Neural progenitor cell (in vitro differentiated cells): ENCODE data around the gene EZH2. TPM values are rescaled to one million over a fixed set of nuclear protein-coding genes. Genes with fewer than 3 reads are reported as not detected.

Experiments
- DNase-seq: peaks from one replicate; pipeline ENCODE4 v3.0.0-alpha.2; 2016; ENCODE audit warnings: low spot score
- H2AFZ ChIP-seq: fragments of 200-600 bp; sonication (generic); replicated peaks from 2 replicates; pipeline ENCODE4 v1.6.1; 2016; ENCODE audit warnings: antibody characterized with exemption
- H3F3A ChIP-seq: fragments of 200-600 bp; sonication (generic); 2 replicates; pipeline ENCODE4 v1.6.1; 2016; ENCODE audit warnings: antibody characterized with exemption, low read depth
- H3K27ac ChIP-seq: fragments of 200-600 bp; sonication (generic); 2 replicates; pipeline ENCODE4 v1.5.1; 2016; ENCODE audit warnings: mild to moderate bottlenecking
- H3K27me3 ChIP-seq: fragments of 200-600 bp; sonication (generic); 2 replicates; pipeline ENCODE4 v1.6.1; 2016; ENCODE audit warnings: mild to moderate bottlenecking, moderate library complexity
- H3K36me3 ChIP-seq: fragments of 200-600 bp; sonication (generic); 2 replicates; pipeline ENCODE4 v1.5.1; 2016
- H3K4me1 ChIP-seq: fragments of 200-600 bp; sonication (generic); 2 replicates; pipeline ENCODE4 v1.6.1; 2016; ENCODE audit warnings: mixed run types
- H3K4me2 ChIP-seq: fragments of 200-600 bp; sonication (generic); 2 replicates; pipeline ENCODE4 v1.6.1; 2016
- H3K4me3 ChIP-seq: fragments of 200-600 bp; sonication (generic); 2 replicates; pipeline ENCODE4 v1.5.1; 2016
- H3K79me2 ChIP-seq: fragments of 200-600 bp; sonication (generic); 2 replicates; pipeline ENCODE4 v1.6.1; 2016; ENCODE audit warnings: low read depth
- H3K9ac ChIP-seq: fragments of 200-600 bp; sonication (generic); 2 replicates; pipeline ENCODE4 v1.6.1; 2016
- H3K9me3 ChIP-seq: fragments of 200-600 bp; sonication (generic); 2 replicates; pipeline ENCODE4 v1.5.1; 2016; ENCODE audit warnings: low read depth
- H4K20me1 ChIP-seq: fragments of 200-600 bp; sonication (generic); 2 replicates; pipeline ENCODE4 v1.6.1; 2016; ENCODE audit warnings: low read depth
- H3K27ac Mint-ChIP-seq: 3 replicates; pipeline ENCODE4 v1.8.0; 2021; ENCODE audit warnings: mixed read lengths
- H3K27me3 Mint-ChIP-seq: 2 replicates; pipeline ENCODE4 v1.8.0; 2022; ENCODE audit warnings: low read depth, mild to moderate bottlenecking, inconsistent platforms, moderate library complexity, mixed read lengths; ENCODE audit not compliant: insufficient read depth
- H3K36me3 Mint-ChIP-seq: 3 replicates; pipeline ENCODE4 v1.8.0; 2021; ENCODE audit warnings: mixed read lengths
- H3K4me1 Mint-ChIP-seq: 3 replicates; pipeline ENCODE4 v1.8.0; 2021; ENCODE audit warnings: mixed read lengths
- H3K4me3 Mint-ChIP-seq: 3 replicates; pipeline ENCODE4 v1.8.0; 2021; ENCODE audit warnings: mild to moderate bottlenecking, moderate library complexity, mixed read lengths
- H3K9me3 Mint-ChIP-seq: 3 replicates; pipeline ENCODE4 v1.8.0; 2020; ENCODE audit warnings: mixed read lengths
- CTCF ChIP-seq: fragments of 200-600 bp; sonication (generic); IDR thresholded peaks from 2 replicates; pipeline ENCODE4 v1.5.1; 2017; ENCODE audit warnings: antibody characterized with exemption, mild to moderate bottlenecking
- EZH2 ChIP-seq: fragments of 200-600 bp; sonication (generic); IDR thresholded peaks from 2 replicates; pipeline ENCODE4 v1.6.1; 2017; ENCODE audit warnings: antibody characterized with exemption, mild to moderate bottlenecking, moderate library complexity
- EZH2phosphoT487 ChIP-seq: fragments of 200-600 bp; sonication (generic); IDR thresholded peaks from 2 replicates; pipeline ENCODE4 v1.6.1; 2017; ENCODE audit warnings: antibody characterized with exemption
- total RNA-seq: library from RNA; depleted of rRNA; stranded (reverse); fragments of >200 nt; gene quantifications from 2 replicates; pipeline ENCODE4 v1.2.3, GENCODE V29; 2015; ENCODE audit warnings: low replicate concordance

EZH2 gene
- total RNA-seq, 1 donor from 2014 or later: 112 TPM

- Histone ChIP-seq H3K27ac (no peak overlapping the region), H3K36me3 (peaks cover 21% of the 10 kb centered on the region), H3K27me3 (no peaks in the 10 kb centered on the region), H3K4me2 (no peak overlapping the region), H3K4me1 (no peaks in the 10 kb centered on the region), H3F3A (no peaks in the 10 kb centered on the region), H3K9ac (no peak overlapping the region), H2AFZ (no peak overlapping the region), H4K20me1 (no peaks in the 10 kb centered on the region), H3K79me2 (no peaks in the 10 kb centered on the region), H3K9me3 (no peaks in the 10 kb centered on the region), H3K4me3 (no peak overlapping the region)
- Mint-ChIP-seq H3K36me3 (peaks cover 61% of the 10 kb centered on the region), H3K4me1 (peaks cover 6% of the 10 kb centered on the region), H3K27me3 (peaks cover 3% of the 10 kb centered on the region), H3K4me3 (no peak overlapping the region), H3K27ac (no peak overlapping the region), H3K9me3 (peaks cover 7% of the 10 kb centered on the region)
- TF ChIP-seq CTCF (no peak), EZH2phosphoT487 (no peak), EZH2 (no peak)
- DNase-seq: no peak
Observed at GRCh38 chr7:148791546-148791945, 92.5 kb downstream of the EZH2 start.

- H3K36me3 ChIP-seq: peaks cover 22% of the 10 kb centered on the region
- TF ChIP-seq EZH2phosphoT487 (no peak), CTCF (no peak), EZH2 (no peak)
Observed at GRCh38 chr7:148790850-148791249, 93.2 kb downstream of the EZH2 start.

GRCh38 chr7:148790131-148790726 is 93.9 kb downstream of the EZH2 start:
- H3F3A ChIP-seq: no peaks in the 10 kb centered on the region
- no peaks in the 10 kb centered on the region for H3K79me2 ChIP-seq
- Mint-ChIP-seq H3K4me1 (no peaks in the 10 kb centered on the region), H3K27me3 (peaks cover 3% of the 10 kb centered on the region), H3K36me3 (peaks cover 55% of the 10 kb centered on the region), H3K4me3 (no peak overlapping the region), H3K27ac (no peak overlapping the region), H3K9me3 (peaks cover 7% of the 10 kb centered on the region)
- H3K36me3 ChIP-seq: peaks cover 22% of the 10 kb centered on the region
- H4K20me1 ChIP-seq: no peaks in the 10 kb centered on the region
- H2AFZ ChIP-seq: no peak overlapping the region
- no peak overlapping the region for H3K9ac ChIP-seq
- no peak overlapping the region for H3K4me2 ChIP-seq
- no peaks in the 10 kb centered on the region for H3K4me1 ChIP-seq
- H3K27me3 ChIP-seq: no peaks in the 10 kb centered on the region
- no peak for TF ChIP-seq CTCF
- no peak for DNase-seq
- H3K27ac ChIP-seq: no peak overlapping the region
- H3K4me3 ChIP-seq: no peak overlapping the region
- H3K9me3 ChIP-seq: no peaks in the 10 kb centered on the region

More at GRCh38 chr7:148790850-148791249, 93.2 kb downstream of the EZH2 start:
- Histone ChIP-seq H3K27ac (no peak overlapping the region), H3K4me3 (no peak overlapping the region), H3K9ac (no peak overlapping the region), H3K4me1 (no peaks in the 10 kb centered on the region), H3K27me3 (no peaks in the 10 kb centered on the region), H2AFZ (no peak overlapping the region), H3K4me2 (no peak overlapping the region), H4K20me1 (no peaks in the 10 kb centered on the region), H3K9me3 (no peaks in the 10 kb centered on the region), H3K79me2 (no peaks in the 10 kb centered on the region), H3F3A (no peaks in the 10 kb centered on the region)
- peaks cover 7% of the 10 kb centered on the region for H3K9me3 Mint-ChIP-seq
- H3K36me3 Mint-ChIP-seq: peaks cover 56% of the 10 kb centered on the region
- peaks cover under 1% of the 10 kb centered on the region for H3K4me1 Mint-ChIP-seq
- H3K27me3 Mint-ChIP-seq: peaks cover 3% of the 10 kb centered on the region
- no peak overlapping the region for H3K27ac Mint-ChIP-seq
- no peak overlapping the region for H3K4me3 Mint-ChIP-seq
- DNase-seq: no peak
